Right forelimb (tissue), 1 donor: ENCODE results near the gene ADCY7.

Experiments used
- DNase-seq: peaks from one replicate; pipeline ENCODE4 v3.0.0-alpha.2; 2018

The ADCY7 gene

GRCh38 chr16:50269061-50269705, 2.8 kb downstream of the ADCY7 start:
- DNase-seq: no peak

- DNase-seq: no peak
Measured at GRCh38 chr16:50269769-50270509, 3.6 kb downstream of the ADCY7 start.

- DNase-seq: no peak
Measured at GRCh38 chr16:50270510-50271147, 4.3 kb downstream of the ADCY7 start.

GRCh38 chr16:50271148-50272041, 5.0 kb downstream of the ADCY7 start:
- no peak for DNase-seq

- no peak for DNase-seq
Measured at GRCh38 chr16:50272111-50272571, 5.8 kb downstream of the ADCY7 start.

GRCh38 chr16:50272687-50273381, 6.5 kb downstream of the ADCY7 start:
- no peak for DNase-seq

- DNase-seq: no peak
Measured at GRCh38 chr16:50273382-50273690, 7.0 kb downstream of the ADCY7 start.

GRCh38 chr16:50273888-50274325, 7.6 kb downstream of the ADCY7 start:
- no peak for DNase-seq

- DNase-seq: no peak
Measured at GRCh38 chr16:50274326-50275097, 8.2 kb downstream of the ADCY7 start.

GRCh38 chr16:50275098-50275415, 8.7 kb downstream of the ADCY7 start:
- DNase-seq: no peak

- no peak for DNase-seq
Measured at GRCh38 chr16:50275428-50276325, 9.3 kb downstream of the ADCY7 start.

- no peak for DNase-seq
Measured at GRCh38 chr16:50276326-50276640, 9.9 kb downstream of the ADCY7 start.

GRCh38 chr16:50276801-50277555, 10.6 kb downstream of the ADCY7 start:
- DNase-seq: no peak

- no peak for DNase-seq
Measured at GRCh38 chr16:50278251-50278650, 11.9 kb downstream of the ADCY7 start.

GRCh38 chr16:50279504-50279865, 13.1 kb downstream of the ADCY7 start:
- no peak for DNase-seq

- DNase-seq: no peak
Measured at GRCh38 chr16:50280932-50281331, 14.6 kb downstream of the ADCY7 start.

GRCh38 chr16:50281391-50282009, 15.1 kb downstream of the ADCY7 start:
- no peak for DNase-seq

GRCh38 chr16:50282010-50282538, 15.7 kb downstream of the ADCY7 start:
- no peak for DNase-seq

- DNase-seq: no peak
Measured at GRCh38 chr16:50282955-50283631, 16.7 kb downstream of the ADCY7 start.
